NT2/D1 (cell line): ENCODE results near the gene AP5S1.

Experiments used
- SUZ12 ChIP-seq: IDR thresholded peaks from 2 replicates; pipeline ENCODE4 v1.6.1; 2011; ENCODE audit not compliant: insufficient read length, insufficient read depth; ENCODE audit errors: extremely low read depth
- YY1 ChIP-seq: IDR thresholded peaks from 2 replicates; pipeline ENCODE4 v1.6.1; 2011; ENCODE audit not compliant: insufficient read length, insufficient read depth
- ZNF274 ChIP-seq: IDR thresholded peaks from 2 replicates; pipeline ENCODE4 v1.6.1; 2011; ENCODE audit warnings: mild to moderate bottlenecking, low read depth, low read length

DNA sequence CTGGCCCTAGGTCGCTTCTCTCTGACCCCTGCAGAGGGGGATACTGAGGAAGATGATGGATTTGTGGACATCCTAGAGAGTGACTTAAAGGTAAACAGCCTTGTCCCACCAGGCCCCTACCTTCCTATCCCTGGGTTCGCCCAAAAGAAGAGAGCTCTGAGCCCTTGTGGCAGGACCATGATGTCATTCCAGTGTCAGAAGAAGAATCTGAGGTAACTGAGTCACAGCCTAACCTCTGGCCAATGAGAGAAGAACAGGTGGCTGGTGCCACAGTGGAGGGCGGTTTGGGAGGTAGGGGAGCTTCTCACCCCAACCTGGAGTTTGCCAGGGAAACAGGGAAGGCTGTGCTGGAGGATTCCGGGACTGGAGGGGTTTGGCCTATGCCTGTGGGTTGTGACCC is 19.0 kb upstream of the AP5S1 start:
- TF ChIP-seq YY1 (no peak), ZNF274 (no peak), SUZ12 (no peak)
